ENCODE measurements around the gene OR14C36. TPM values are rescaled to one million over a fixed set of nuclear protein-coding genes. Genes with fewer than 3 reads are reported as not detected.
A peak's percentile ranks its signal among the peaks of the same experiment; 100 is the strongest.
"Not testable (repeated sequence)": the region's sequence is repeated elsewhere in the genome, so short reads cannot be mapped to it uniquely, and the experiment has no call there.

Gene OR14C36
- total RNA-seq: not detected

- Mint-ChIP-seq H3K4me1 (ENCODE audit: low read depth) (no peaks in the 10 kb centered on the region), H3K36me3 (ENCODE audit: low read depth) (no peaks in the 10 kb centered on the region), H3K4me3 (no peak within 1 kb of the TSS), H3K9me3 (no peaks in the 10 kb centered on the region), H3K27ac (no peak within 1 kb of the TSS), H3K27me3 (ENCODE audit: low read depth) (peaks cover 11% of the 10 kb centered on the region)
- intact Hi-C loops (cut with micrococcal nuclease): no loop called here
- no peak for DNase-seq
- CTCF ChIA-PET: no interaction called here
Measured at GRCh38 chr1:248348475-248348874, at the start of gene OR14C36. OR14C36 (plus strand) TSS chr1:248348775; CDS start chr1:248348775, 0 bp downstream.

DNA sequence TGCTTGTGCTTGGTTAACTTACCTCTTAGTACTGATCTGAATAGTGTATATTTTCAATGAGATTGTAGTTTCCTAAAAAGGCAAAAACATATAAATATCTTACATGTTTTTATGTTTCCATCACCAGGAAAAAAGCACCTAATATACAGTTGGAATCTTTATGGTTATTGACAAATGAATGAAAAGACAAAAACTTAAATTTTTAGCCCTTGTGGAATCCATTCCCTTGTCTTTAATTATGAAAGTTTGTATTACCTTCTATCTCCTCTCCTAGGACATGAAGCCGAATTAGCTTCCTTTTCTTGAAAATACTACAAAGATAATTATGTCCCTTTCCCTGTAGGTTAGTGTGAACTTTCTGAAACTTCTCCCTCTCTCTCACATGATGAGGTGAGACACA, 45.3 kb upstream of the OR14C36 start, which contains the start of gene OR2T12:
Gene OR2T12, minus strand, starts transcription at position 101 of the 400 bp plus-strand sequence. CDS start 7,846 bp downstream, outside the sequence.
- H3K36me3 Mint-ChIP-seq (ENCODE audit: low read depth): no peaks in the 10 kb centered on the region
- H3K9me3 Mint-ChIP-seq: peaks cover 3% of the 10 kb centered on the region
- peaks cover 2% of the 10 kb centered on the region for H3K27me3 Mint-ChIP-seq (ENCODE audit: low read depth)
- intact Hi-C loops (cut with micrococcal nuclease): no loop called here
- H3K4me3 Mint-ChIP-seq: no peak within 1 kb of the TSS
- CTCF ChIA-PET: no interaction called here
- DNase-seq: no peak
- no peak within 1 kb of the TSS for H3K27ac Mint-ChIP-seq
- no peaks in the 10 kb centered on the region for H3K4me1 Mint-ChIP-seq (ENCODE audit: low read depth)

DNA sequence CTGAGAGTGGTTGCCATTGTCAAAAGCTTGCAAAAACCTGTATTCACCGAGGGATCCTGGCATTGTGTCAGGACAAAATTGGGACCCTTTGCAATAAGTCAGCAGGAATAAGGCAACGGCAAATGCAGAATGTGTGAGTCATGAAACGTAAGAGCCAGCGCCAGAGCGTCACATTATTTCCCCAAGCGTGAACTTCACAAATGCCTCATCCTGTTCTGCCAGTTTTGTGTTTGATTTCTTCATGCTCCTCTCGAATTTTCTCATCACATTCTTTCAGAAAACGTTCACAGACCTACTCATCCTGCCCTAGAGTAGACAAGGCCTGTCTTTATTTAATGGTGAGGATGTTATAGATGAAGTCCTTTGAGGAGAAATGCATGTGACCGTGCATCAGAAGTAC, 42.9 kb upstream of the OR14C36 start:
- intact Hi-C loops (cut with micrococcal nuclease); DNase-seq; H3K4me1 Mint-ChIP-seq (ENCODE audit: low read depth); H3K36me3 Mint-ChIP-seq (ENCODE audit: low read depth); H3K4me3 Mint-ChIP-seq; H3K9me3 Mint-ChIP-seq; H3K27me3 Mint-ChIP-seq (ENCODE audit: low read depth); H3K27ac Mint-ChIP-seq; CTCF ChIA-PET: not testable (repeated sequence)

DNA sequence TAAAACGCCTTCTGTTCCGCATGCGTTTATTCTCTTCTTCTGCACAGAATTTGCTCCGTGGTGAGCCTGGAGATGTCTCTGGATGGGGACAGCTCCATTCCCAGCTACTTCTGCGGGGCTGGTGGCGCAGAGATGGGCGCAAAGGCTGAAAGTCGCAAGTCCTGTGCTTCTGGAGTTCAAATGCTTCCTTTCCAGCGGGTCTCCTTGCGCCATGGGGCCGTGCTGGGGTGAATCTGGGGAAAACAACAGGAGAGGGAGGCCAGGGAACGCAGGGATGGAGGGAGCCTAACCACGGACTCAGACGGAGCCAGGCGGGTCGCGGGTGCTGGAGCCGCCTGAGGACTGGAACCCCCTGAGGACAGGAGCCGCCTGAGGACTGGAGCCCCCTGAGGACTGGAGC, 42.5 kb upstream of the OR14C36 start:
- no peaks in the 10 kb centered on the region for H3K9me3 Mint-ChIP-seq
- no peaks in the 10 kb centered on the region for H3K36me3 Mint-ChIP-seq (ENCODE audit: low read depth)
- no peak overlapping the region for H3K4me3 Mint-ChIP-seq
- intact Hi-C loops (cut with micrococcal nuclease): no loop called here
- H3K27me3 Mint-ChIP-seq (ENCODE audit: low read depth): peaks cover 2% of the 10 kb centered on the region
- DNase-seq: no peak
- H3K4me1 Mint-ChIP-seq (ENCODE audit: low read depth): no peaks in the 10 kb centered on the region
- no peak overlapping the region for H3K27ac Mint-ChIP-seq
- CTCF ChIA-PET: no interaction called here

DNA sequence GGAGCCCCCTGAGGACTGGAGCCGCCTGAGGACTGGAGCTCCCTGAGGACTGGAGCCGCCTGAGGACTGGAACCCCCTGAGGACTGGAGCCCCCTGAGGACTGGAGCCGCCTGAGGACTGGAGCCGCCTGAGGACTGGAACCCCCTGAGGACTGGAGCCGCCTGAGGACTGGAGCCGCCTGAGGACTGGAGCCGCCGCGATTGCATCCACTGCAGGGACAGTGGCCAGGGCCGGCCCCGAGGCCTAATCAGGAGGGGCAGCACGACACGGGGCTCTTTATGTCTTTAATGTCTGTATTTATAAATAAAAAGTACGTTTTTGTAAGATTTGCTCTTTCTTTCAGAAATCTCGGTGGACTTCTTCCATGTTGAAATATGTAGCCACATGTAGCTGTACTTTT, 41.8 kb upstream of the OR14C36 start:
- CTCF ChIA-PET; DNase-seq; H3K36me3 Mint-ChIP-seq (ENCODE audit: low read depth); intact Hi-C loops (cut with micrococcal nuclease); H3K27me3 Mint-ChIP-seq (ENCODE audit: low read depth); H3K4me3 Mint-ChIP-seq; H3K27ac Mint-ChIP-seq; H3K4me1 Mint-ChIP-seq (ENCODE audit: low read depth); H3K9me3 Mint-ChIP-seq: not testable (repeated sequence)

GRCh38 chr1:248316796-248317195, 31.8 kb upstream of the OR14C36 start:
- no peak overlapping the region for H3K27ac Mint-ChIP-seq

GRCh38 chr1:248324468-248324867, 24.1 kb upstream of the OR14C36 start, which contains the start of gene OR2M7:
OR2M7 (minus strand) TSS chr1:248324568; CDS start chr1:248324568, 0 bp downstream.
- DNase-seq: no peak
- Mint-ChIP-seq H3K27me3 (ENCODE audit: low read depth) (peaks cover 10% of the 10 kb centered on the region), H3K27ac (no peak within 1 kb of the TSS), H3K36me3 (ENCODE audit: low read depth) (no peaks in the 10 kb centered on the region), H3K9me3 (no peaks in the 10 kb centered on the region), H3K4me1 (ENCODE audit: low read depth) (no peaks in the 10 kb centered on the region), H3K4me3 (no peak within 1 kb of the TSS)
- intact Hi-C loops (cut with micrococcal nuclease): no loop called here
- CTCF ChIA-PET: no interaction called here

More at GRCh38 chr1:248316796-248317195, 31.8 kb upstream of the OR14C36 start:
- Mint-ChIP-seq H3K9me3 (peaks cover 14% of the 10 kb centered on the region), H3K4me3 (no peak overlapping the region), H3K36me3 (ENCODE audit: low read depth) (peaks cover 6% of the 10 kb centered on the region), H3K4me1 (ENCODE audit: low read depth) (no peaks in the 10 kb centered on the region), H3K27me3 (ENCODE audit: low read depth) (peaks cover 24% of the 10 kb centered on the region)
- intact Hi-C loops (cut with micrococcal nuclease): no loop called here
- CTCF ChIA-PET: no interaction called here
- no peak for DNase-seq

DNA sequence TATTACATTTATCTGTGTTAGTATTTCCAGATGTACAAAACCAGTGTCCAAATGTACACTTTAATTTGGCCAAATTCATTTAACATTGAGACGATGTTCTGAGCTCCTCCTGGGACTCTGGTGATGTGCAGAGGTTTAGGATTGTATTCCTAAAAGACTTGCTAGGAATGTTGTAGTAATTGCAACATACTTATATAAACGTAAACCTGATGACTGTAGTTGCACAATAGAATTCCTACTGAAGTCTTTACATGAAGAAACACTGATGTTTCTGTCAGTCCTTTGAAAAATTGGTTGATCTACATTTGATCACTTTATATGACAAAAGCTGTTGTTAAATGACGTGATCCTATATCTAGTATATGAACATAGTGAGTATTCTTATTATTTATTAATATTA, 5.1 kb upstream of the OR14C36 start:
- H3K27ac Mint-ChIP-seq: no peak overlapping the region
- no peaks in the 10 kb centered on the region for H3K9me3 Mint-ChIP-seq
- intact Hi-C loops (cut with micrococcal nuclease): no loop called here
- no peaks in the 10 kb centered on the region for H3K4me1 Mint-ChIP-seq (ENCODE audit: low read depth)
- no peaks in the 10 kb centered on the region for H3K36me3 Mint-ChIP-seq (ENCODE audit: low read depth)
- H3K27me3 Mint-ChIP-seq (ENCODE audit: low read depth): peaks cover under 1% of the 10 kb centered on the region
- no peak for DNase-seq
- CTCF ChIA-PET: no interaction called here
- H3K4me3 Mint-ChIP-seq: no peak overlapping the region

- Mint-ChIP-seq H3K9me3 (no peaks in the 10 kb centered on the region), H3K4me3 (no peak overlapping the region), H3K27me3 (ENCODE audit: low read depth) (peaks cover 2% of the 10 kb centered on the region), H3K36me3 (ENCODE audit: low read depth) (no peaks in the 10 kb centered on the region), H3K4me1 (ENCODE audit: low read depth) (no peaks in the 10 kb centered on the region), H3K27ac (no peak overlapping the region)
- CTCF ChIA-PET: no interaction called here
- intact Hi-C loops (cut with micrococcal nuclease): no loop called here
- no peak for DNase-seq
Measured at GRCh38 chr1:248359415-248359814, 10.8 kb downstream of the OR14C36 start.

DNA sequence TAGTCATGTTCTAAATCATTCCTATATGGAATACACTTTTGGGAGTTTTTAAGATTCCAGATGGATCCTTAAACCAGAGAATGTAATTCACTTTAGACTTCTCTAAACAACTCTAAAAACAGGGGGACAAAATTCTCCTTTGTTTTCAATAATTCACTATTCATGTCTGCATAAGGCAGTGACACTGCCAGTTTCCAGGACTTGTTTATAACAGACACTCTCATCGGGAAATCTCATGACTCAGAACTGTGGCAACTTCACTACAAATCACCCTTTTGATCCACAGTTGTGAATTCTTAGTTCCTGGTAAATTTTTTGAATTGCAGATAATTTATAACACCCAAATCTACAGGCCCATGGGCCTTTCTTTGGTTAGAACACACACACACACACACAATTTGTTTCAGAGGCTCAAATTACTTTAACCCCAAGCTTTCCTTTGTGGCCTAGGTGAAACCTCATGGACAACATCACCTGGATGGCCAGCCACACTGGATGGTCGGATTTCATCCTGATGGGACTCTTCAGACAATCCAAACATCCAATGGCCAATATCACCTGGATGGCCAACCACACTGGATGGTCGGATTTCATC, 12.6 kb downstream of the OR14C36 start, which contains the start of gene OR2T4:
Gene OR2T4, plus strand, starts transcription at position 545 of the 595 bp plus-strand sequence. Its CDS starts 0 bp downstream, at position 545.
- Mint-ChIP-seq H3K9me3 (no peaks in the 10 kb centered on the region), H3K27me3 (ENCODE audit: low read depth) (peaks cover 2% of the 10 kb centered on the region), H3K36me3 (ENCODE audit: low read depth) (no peaks in the 10 kb centered on the region), H3K4me3 (no peak within 1 kb of the TSS), H3K27ac (no peak within 1 kb of the TSS), H3K4me1 (ENCODE audit: low read depth) (no peaks in the 10 kb centered on the region)
- intact Hi-C loops (cut with micrococcal nuclease): no loop called here
- no peak for DNase-seq
- CTCF ChIA-PET: no interaction called here

GRCh38 chr1:248366609-248367008, 18.0 kb downstream of the OR14C36 start:
- DNase-seq: no peak
- CTCF ChIA-PET: no interaction called here
- intact Hi-C loops (cut with micrococcal nuclease): no loop called here
- Mint-ChIP-seq H3K4me1 (ENCODE audit: low read depth) (no peaks in the 10 kb centered on the region), H3K9me3 (no peaks in the 10 kb centered on the region), H3K4me3 (no peak overlapping the region), H3K27ac (no peak overlapping the region), H3K36me3 (ENCODE audit: low read depth) (no peaks in the 10 kb centered on the region), H3K27me3 (ENCODE audit: low read depth) (peaks cover 2% of the 10 kb centered on the region)

GRCh38 chr1:248372394-248372793, 23.8 kb downstream of the OR14C36 start:
- peak; percentile 21 for DNase-seq
- Mint-ChIP-seq H3K27ac (no peak overlapping the region), H3K4me3 (no peak overlapping the region), H3K27me3 (ENCODE audit: low read depth) (no peaks in the 10 kb centered on the region), H3K4me1 (ENCODE audit: low read depth) (peaks cover 8% of the 10 kb centered on the region), H3K9me3 (no peaks in the 10 kb centered on the region), H3K36me3 (ENCODE audit: low read depth) (no peaks in the 10 kb centered on the region)
- CTCF ChIA-PET: no interaction called here
- intact Hi-C loops (cut with micrococcal nuclease): no loop called here

DNA sequence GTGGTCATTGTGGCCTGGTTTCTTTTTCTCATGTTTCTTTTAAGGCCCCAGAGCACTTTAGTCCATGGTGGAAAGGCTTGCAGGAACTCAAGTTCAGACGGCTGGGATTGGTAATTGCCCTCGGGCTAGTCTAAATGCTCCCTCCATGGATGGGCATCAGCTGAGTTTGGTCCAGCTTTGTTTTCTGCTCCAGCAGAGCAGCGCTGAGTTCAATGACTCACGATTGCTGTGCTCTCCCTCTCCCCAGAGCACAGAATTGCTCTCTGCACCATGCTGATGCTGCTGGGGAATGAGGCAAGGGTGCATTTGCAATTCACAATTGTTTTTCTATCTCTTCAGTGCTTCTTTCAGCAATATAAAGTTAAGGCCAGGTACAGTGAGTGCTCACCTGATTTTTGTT, 25.2 kb downstream of the OR14C36 start:
- DNase-seq: no peak
- H3K36me3 Mint-ChIP-seq (ENCODE audit: low read depth): no peaks in the 10 kb centered on the region
- H3K27ac Mint-ChIP-seq: no peak overlapping the region
- H3K4me3 Mint-ChIP-seq: no peak overlapping the region
- CTCF ChIA-PET: no interaction called here
- H3K27me3 Mint-ChIP-seq (ENCODE audit: low read depth): no peaks in the 10 kb centered on the region
- H3K4me1 Mint-ChIP-seq (ENCODE audit: low read depth): peaks cover 8% of the 10 kb centered on the region
- intact Hi-C loops (cut with micrococcal nuclease): no loop called here
- no peaks in the 10 kb centered on the region for H3K9me3 Mint-ChIP-seq
